Stimulated activated CD8-positive, alpha-beta memory T cell treated with anti-CD3 and anti-CD28 coated beads, Interleukin-7, amount 100 ng/mL, for 48 hours (primary cell): ENCODE data around the gene SIAE.

Source experiments
- DNase-seq, 2 donors: peaks; one replicate each; pipeline ENCODE4 v3.0.0-alpha.2; 2020; ENCODE audit warnings: low read depth in 1 of 2; ENCODE audit errors: extremely low read depth in 1 of 2

The SIAE gene

GRCh38 chr11:124673333-124674167 is at the start of gene SIAE, which contains the start of gene SPA17:
Gene SIAE (minus strand): TSS chr11:124673739. CDS start chr11:124673708, 31 bp downstream.
Gene SPA17 (plus strand): TSS chr11:124673904. CDS start chr11:124675265, 1,361 bp downstream.
- peak; percentile 76 to 87 for DNase-seq

- DNase-seq = no peak
These were observed 48.6 kb upstream of the SIAE start for GRCh38 chr11:124722176-124722575.

GRCh38 chr11:124719534-124719933 is 46.0 kb upstream of the SIAE start:
- DNase-seq = no peak

GRCh38 chr11:124718801-124719200 is 45.3 kb upstream of the SIAE start:
- DNase-seq = no peak

- no peak for DNase-seq
These were observed 44.5 kb upstream of the SIAE start for GRCh38 chr11:124717786-124718651.

- no peak for DNase-seq
These were observed 43.9 kb upstream of the SIAE start for GRCh38 chr11:124717421-124717785.

GRCh38 chr11:124716591-124716990 is 43.1 kb upstream of the SIAE start:
- DNase-seq = no peak

- no peak for DNase-seq
These were observed 38.9 kb upstream of the SIAE start for GRCh38 chr11:124712392-124712791.

- DNase-seq = no peak
These were observed 34.3 kb upstream of the SIAE start for GRCh38 chr11:124707829-124708228.

GRCh38 chr11:124700028-124700427 is 26.5 kb upstream of the SIAE start:
- no peak for DNase-seq

GRCh38 chr11:124699547-124699946 is 26.0 kb upstream of the SIAE start:
- DNase-seq = no peak

- no peak for DNase-seq
These were observed 19.6 kb upstream of the SIAE start for GRCh38 chr11:124693142-124693541.

- no peak for DNase-seq
These were observed 8.9 kb upstream of the SIAE start for GRCh38 chr11:124682443-124682842.

GRCh38 chr11:124681421-124681820 is 7.9 kb upstream of the SIAE start:
- no peak for DNase-seq

- DNase-seq = no peak
These were observed 4.9 kb upstream of the SIAE start for GRCh38 chr11:124678416-124678815.

- no peak for DNase-seq
These were observed 2.8 kb upstream of the SIAE start for GRCh38 chr11:124676386-124676785.

GRCh38 chr11:124674571-124674970 is 1.0 kb upstream of the SIAE start:
- no peak for DNase-seq

- no peak for DNase-seq
These were observed 604 bp upstream of the SIAE start for GRCh38 chr11:124674168-124674517.

- DNase-seq = no peak
These were observed 863 bp downstream of the SIAE start for GRCh38 chr11:124672536-124673215.

GRCh38 chr11:124670732-124671131 is 2.8 kb downstream of the SIAE start:
- no peak for DNase-seq

GRCh38 chr11:124669193-124669592 is 4.3 kb downstream of the SIAE start:
- DNase-seq = no peak
